H1 (cell line): ENCODE measurements around the gene CROCC2. TPM values are rescaled to one million over a fixed set of nuclear protein-coding genes. Genes with fewer than 3 reads are reported as not detected.

Experiments
- CTCF ChIA-PET: fragments of 300-600 bp; sonication (Branson Sonifier 250); formaldehyde crosslinking; loops from one replicate; lab custom pipeline; 2021; ENCODE audit not compliant: partially characterized antibody; lab: Charles Lee
- POLR2A ChIA-PET: fragments of 300-600 bp; sonication (Branson Sonifier 250); formaldehyde crosslinking; loops from one replicate; lab custom pipeline; 2021; ENCODE audit warnings: inconsistent platforms; ENCODE audit not compliant: partially characterized antibody; lab: Charles Lee
- DNase-seq, 2 experiments: peaks; one replicate each; pipeline versions ENCODE4 v3.0.0 to v3.0.0-alpha.2; 2010 to 2022; ENCODE audit warnings: low spot score in 2 of 2, low read depth in 1 of 2, mixed read lengths in 1 of 2
- FAIRE-seq: peaks from 2 replicates; lab custom pipeline; 2011; peaks lifted over from hg19 to GRCh38; lab: Jason Lieb, UNC
- H2AFZ ChIP-seq: 2 replicates; pipeline ENCODE4 v1.8.1; 2012; ENCODE audit warnings: low read length, inconsistent platforms
- H2AK5ac ChIP-seq: 2 replicates; pipeline ENCODE4 v1.6.1; 2013; ENCODE audit warnings: low read depth, low read length
- H2BK120ac ChIP-seq: replicated peaks from 2 replicates; pipeline ENCODE3; 2013; ENCODE audit warnings: low read depth, low read length, inconsistent platforms
- H2BK12ac ChIP-seq: 2 replicates; pipeline ENCODE4 v1.6.1; 2013; ENCODE audit warnings: low read depth, low read length
- H2BK15ac ChIP-seq: 2 replicates; pipeline ENCODE4 v1.6.1; 2013; ENCODE audit warnings: low read length
- H2BK20ac ChIP-seq: 2 replicates; pipeline ENCODE4 v1.6.1; 2013; ENCODE audit warnings: low read length
- H2BK5ac ChIP-seq: 2 replicates; pipeline ENCODE4 v1.6.1; 2013; ENCODE audit warnings: low read depth, low read length
- H3K14ac ChIP-seq: 2 replicates; pipeline ENCODE4 v1.6.1; 2013; ENCODE audit warnings: inconsistent platforms; ENCODE audit not compliant: insufficient read length
- H3K18ac ChIP-seq: 2 replicates; pipeline ENCODE4 v1.6.1; 2013; ENCODE audit warnings: low read length; ENCODE audit errors: extremely low read depth
- H3K23ac ChIP-seq: 2 replicates; pipeline ENCODE4 v1.6.1; 2013; ENCODE audit warnings: inconsistent platforms; ENCODE audit not compliant: insufficient read length
- H3K23me2 ChIP-seq: 2 replicates; pipeline ENCODE4 v1.6.1; 2013; ENCODE audit warnings: low read depth, low read length
- H3K27ac ChIP-seq: 2 replicates; pipeline ENCODE4 v1.6.1; 2011; ENCODE audit warnings: low read depth, low read length, inconsistent platforms
- H3K27me3 ChIP-seq, 4 experiments: replicated peaks in 1 of 4; 1 replicate in 1 of 4; 2 replicates in 3 of 4; pipeline versions ENCODE4 v1.6.1 to v1.8.1; 2011 to 2013; ENCODE audit warnings: low read length in 3 of 4, mild to moderate bottlenecking in 3 of 4, inconsistent platforms in 2 of 4, mixed read lengths in 2 of 4, moderate library complexity in 1 of 4; ENCODE audit not compliant: control insufficient read depth in 3 of 4, insufficient read depth in 3 of 4; ENCODE audit errors: extremely low read depth in 1 of 4
- H3K36me3 ChIP-seq, 4 experiments: 2 replicates each; pipeline versions ENCODE4 v1.6.1 to v1.8.1; 2011 to 2013; ENCODE audit warnings: mild to moderate bottlenecking in 4 of 4, low read length in 3 of 4, moderate library complexity in 2 of 4, control low read depth in 1 of 4, inconsistent platforms in 1 of 4; ENCODE audit not compliant: insufficient read depth in 4 of 4, control insufficient read depth in 2 of 4
- H3K4ac ChIP-seq: replicated peaks from 2 replicates; pipeline ENCODE3; 2013; ENCODE audit warnings: low read length, low read depth, mixed read lengths, inconsistent platforms; ENCODE audit not compliant: insufficient read length
- H3K4me1 ChIP-seq, 4 experiments: replicated peaks in 1 of 4; 1 replicate in 1 of 4; 2 replicates in 3 of 4; pipeline versions ENCODE4 v1.6.1 to v1.8.1; 2011 to 2013; ENCODE audit warnings: low read length in 3 of 4, inconsistent platforms in 2 of 4, mixed read lengths in 1 of 4; ENCODE audit not compliant: insufficient read depth in 4 of 4, control insufficient read depth in 3 of 4
- H3K4me2 ChIP-seq, 2 experiments: 2 replicates each; pipeline versions ENCODE4 v1.6.1 to v1.8.1; 2011 to 2013; ENCODE audit warnings: low read depth in 2 of 2, low read length in 2 of 2, control low read depth in 1 of 2, inconsistent platforms in 1 of 2, mild to moderate bottlenecking in 1 of 2; ENCODE audit not compliant: insufficient read depth in 1 of 2
- H3K4me3 ChIP-seq, 4 experiments: fragments of 200-600, 300-600 bp in 1 of 4; sonication (generic), shearing (Covaris generic), sonication (Bioruptor Twin) in 1 of 4; 2 replicates each; pipeline versions ENCODE4 v1.5.1 to v1.8.1; 2011 to 2016; ENCODE audit warnings: low read length in 4 of 4, low read depth in 3 of 4, control low read depth in 2 of 4, inconsistent platforms in 2 of 4, mild to moderate bottlenecking in 2 of 4, mixed read lengths in 1 of 4, moderate library complexity in 1 of 4; ENCODE audit not compliant: insufficient read depth in 2 of 4; ENCODE audit errors: extremely low read depth in 1 of 4
- H3K56ac ChIP-seq: replicated peaks from 2 replicates; pipeline ENCODE3; 2013; ENCODE audit warnings: low read depth, mild to moderate bottlenecking, mixed read lengths, low read length, inconsistent platforms; ENCODE audit not compliant: insufficient read length
- H3K79me1 ChIP-seq: 2 replicates; pipeline ENCODE4 v1.6.1; 2013; ENCODE audit warnings: low read depth, low read length, control low read depth
- H3K79me2 ChIP-seq, 2 experiments: 2 replicates each; pipeline versions ENCODE4 v1.6.1 to v1.8.1; 2012 to 2013; ENCODE audit warnings: low read length in 2 of 2, mild to moderate bottlenecking in 2 of 2, inconsistent platforms in 1 of 2; ENCODE audit not compliant: insufficient read depth in 2 of 2, control insufficient read depth in 1 of 2
- H3K9ac ChIP-seq, 4 experiments: replicated peaks in 1 of 4; 1 replicate in 1 of 4; 2 replicates in 3 of 4; pipeline versions ENCODE4 v1.6.1 to v1.8.1; 2011 to 2013; ENCODE audit warnings: low read depth in 3 of 4, low read length in 3 of 4, control low read depth in 2 of 4, mild to moderate bottlenecking in 2 of 4, moderate library complexity in 2 of 4, inconsistent platforms in 1 of 4; ENCODE audit errors: extremely low read depth in 1 of 4
- H3K9me3 ChIP-seq, 2 experiments: 2 replicates each; pipeline versions ENCODE4 v1.6.1 to v1.8.1; 2012 to 2013; ENCODE audit warnings: mild to moderate bottlenecking in 2 of 2, moderate library complexity in 2 of 2, control low read depth in 1 of 2, inconsistent platforms in 1 of 2, low read depth in 1 of 2, low read length in 1 of 2, mixed read lengths in 1 of 2; ENCODE audit not compliant: insufficient read depth in 2 of 2
- H4K20me1 ChIP-seq, 2 experiments: replicated peaks in 1 of 2; 2 replicates each; pipeline versions ENCODE3 to v1.8.1; 2011 to 2013; ENCODE audit warnings: inconsistent platforms in 2 of 2, low read length in 2 of 2, mild to moderate bottlenecking in 1 of 2; ENCODE audit not compliant: insufficient read depth in 2 of 2, control insufficient read depth in 1 of 2
- H4K5ac ChIP-seq: 2 replicates; pipeline ENCODE4 v1.6.1; 2013; ENCODE audit warnings: low read length, low read depth, mixed read lengths, inconsistent platforms; ENCODE audit not compliant: insufficient read length
- H4K8ac ChIP-seq: 2 replicates; pipeline ENCODE4 v1.8.0; 2013; ENCODE audit warnings: mild to moderate bottlenecking, moderate library complexity, low read length, inconsistent platforms; ENCODE audit not compliant: insufficient read depth; ENCODE audit errors: extremely low read depth
- H4K91ac ChIP-seq: replicated peaks from 2 replicates; pipeline ENCODE3; 2013; ENCODE audit warnings: low read length, mixed read lengths, inconsistent platforms; ENCODE audit not compliant: insufficient read length
- ASH2L ChIP-seq: fragments of 200-600, 300-600 bp; sonication (generic); IDR thresholded peaks from one replicate; pipeline ENCODE4 v1.7.1; 2017; ENCODE audit warnings: low read length
- CBX5 ChIP-seq: fragments of 300-800, 300-1000 bp; sonication (generic); IDR thresholded peaks from 2 replicates; pipeline ENCODE4 v1.7.1; 2016; ENCODE audit warnings: antibody characterized with exemption, low read length, low read depth
- CEBPB ChIP-seq: IDR thresholded peaks from 2 replicates; pipeline ENCODE4 v1.6.1; 2012; ENCODE audit warnings: low read depth, low read length
- GABPA ChIP-seq: IDR thresholded peaks from 2 replicates; pipeline ENCODE4 v1.6.1; 2011; ENCODE audit warnings: mild to moderate bottlenecking, low read length, moderate library complexity, borderline replicate concordance; ENCODE audit not compliant: insufficient read depth
- KDM1A ChIP-seq: fragments of 200-600, 300-600 bp; sonication (generic); IDR thresholded peaks from 2 replicates; pipeline ENCODE4 v1.7.1; 2016; ENCODE audit warnings: mild to moderate bottlenecking, low read length, borderline replicate concordance
- MAFK ChIP-seq: IDR thresholded peaks from 2 replicates; pipeline ENCODE4 v1.6.1; 2012; ENCODE audit warnings: low read depth, mild to moderate bottlenecking, improper control_type of control experiment, low read length
- POLR2A ChIP-seq, 2 experiments: IDR thresholded peaks; 1 replicate in 1 of 2; 2 replicates in 1 of 2; pipeline ENCODE4 v1.6.1; 2011; ENCODE audit warnings: low read depth in 2 of 2, low read length in 2 of 2, mild to moderate bottlenecking in 2 of 2; ENCODE audit errors: control extremely low read depth in 1 of 2
- SIN3A ChIP-seq, 2 experiments: IDR thresholded peaks in 1 of 2; conservative IDR thresholded peaks in 1 of 2; 2 replicates each; pipeline ENCODE4 v1.6.1; 2011 to 2012; ENCODE audit warnings: low read length in 2 of 2, improper control_type of control experiment in 1 of 2, low read depth in 1 of 2, mild to moderate bottlenecking in 1 of 2
- TAF7 ChIP-seq: optimal IDR thresholded peaks from 2 replicates; pipeline ENCODE3; 2011; ENCODE audit warnings: low read depth, mild to moderate bottlenecking, inconsistent platforms, low read length, moderate library complexity, borderline replicate concordance
- ZNF274 ChIP-seq: IDR thresholded peaks from 2 replicates; pipeline ENCODE4 v1.7.0; 2012; ENCODE audit warnings: low read length, borderline replicate concordance; ENCODE audit errors: extremely low read depth
- WGBS, 2 experiments: shearing (Covaris generic) in 1 of 2; methylation state at CpG; one replicate each; pipeline versions ENCODE4 v1.1.6 to v1.1.7; 2013 to 2015; ENCODE audit warnings: low lambda C conversion rate in 2 of 2, mixed read lengths in 2 of 2, inconsistent platforms in 1 of 2, low coverage in 1 of 2, missing lambda C conversion rate in 1 of 2; ENCODE audit not compliant: insufficient replicate concordance in 2 of 2, insufficient coverage in 1 of 2, insufficient read length in 1 of 2; ENCODE audit errors: extremely low coverage in 1 of 2, missing lambda C conversion rate in 1 of 2; 5-methylcytosine and 5-hydroxymethylcytosine counted together
- polyA plus RNA-seq, 7 experiments: library from polyadenylated mRNA; depleted of rRNA in 3 of 7; stranded (reverse) in 5 of 7; unstranded in 2 of 7; fragments of >200 nt in 5 of 7; fragments of 200-250 nt in 2 of 7; gene quantifications; 1 replicate in 5 of 7; 2 replicates in 1 of 7; 4 replicates in 1 of 7; pipeline versions ENCODE4 v1.2.1 to v1.2.3, GENCODE V29; 2011 to 2013; ENCODE audit warnings: missing spikeins in 2 of 7, mixed read lengths in 2 of 7
- total RNA-seq: library from RNA; stranded (reverse); fragmentation: NEBNext Ultra II Directional; extraction: Animal tissue kit (Norgen Biotek cat#: 25700); gene quantifications from 2 replicates; pipeline ENCODE4 v1.2.1, GENCODE V29; 2021

CROCC2 gene
- total and polyA plus RNA-seq, 2 of the 8 experiments (the other 6 are each of a cell fraction or from before 2014, with no cell fraction given): not detected

- H3K79me2 ChIP-seq: no peaks in the 10 kb centered on the region
- CTCF ChIA-PET: interaction anchor here (0.6 to 1.4 kb wide), 6 partner anchors 10 to 428 kb away, joined by 3 to 5 read pairs (median 4); no protein-coding TSS in a partner anchor
- H3K79me1 ChIP-seq: no peaks in the 10 kb centered on the region
- DNase-seq: peak in 1 of 2 experiments; percentile 45
- H3K23ac ChIP-seq: no peak overlapping the region
- H3K4me1 ChIP-seq: peaks cover 0 to 15% (median 6%) of the 10 kb centered on the region in 4 experiments; a peak in 5 of 7 replicates
- no peak overlapping the region for H4K91ac ChIP-seq
- POLR2A ChIA-PET: interaction anchor here (0.6 kb wide), 1 partner anchor 13 kb away, joined by 3 read pairs; no protein-coding TSS in a partner anchor
- H3K23me2 ChIP-seq: peaks cover 8% of the 10 kb centered on the region; the same call in 1 of the 2 replicates
- H3K36me3 ChIP-seq: no peaks in the 10 kb centered on the region
- peaks cover 0 to 8% of the 10 kb centered on the region in 2 experiments for H4K20me1 ChIP-seq
- no peak overlapping the region for H3K27ac ChIP-seq
- H3K18ac ChIP-seq: no peak overlapping the region
- no peak overlapping the region for H3K4me3 ChIP-seq
- H2BK15ac ChIP-seq: no peak overlapping the region
- no peak overlapping the region for H3K56ac ChIP-seq
- H2BK5ac ChIP-seq: no peak overlapping the region
- H2AFZ ChIP-seq: no peak overlapping the region
- no peak overlapping the region for H3K4me2 ChIP-seq
- H3K4ac ChIP-seq: no peak overlapping the region
- TF ChIP-seq KDM1A (no peak), CEBPB (no peak), POLR2A (IDR thresholded peaks at IDR 0.05; ENCODE audit: control extremely low read depth in 1 of 2, low read depth in 2 of 2, low read length in 2 of 2) (no peak), TAF7 (no peak), GABPA (no peak), MAFK (no peak), ASH2L (no peak), ZNF274 (no peak), CBX5 (no peak), SIN3A (conservative IDR thresholded peaks at IDR 0.05 in 1 of 2, IDR thresholded peaks at IDR 0.05 in 1 of 2; ENCODE audit: low read depth in 1 of 2, low read length in 2 of 2) (no peak)
- no peak overlapping the region for H4K5ac ChIP-seq
- H2BK12ac ChIP-seq: peak overlapping the region; percentile 50; the same call in 1 of the 2 replicates
- no peak overlapping the region for H3K14ac ChIP-seq
- H3K9ac ChIP-seq: no peak overlapping the region
- FAIRE-seq: no peak
- WGBS, 2 experiments: 87% methylated on average over 12 of the region's 15 CpGs; no CpG with 5 or more reads in 1 of the 2 experiments
- H4K8ac ChIP-seq: no peak overlapping the region
- H2BK20ac ChIP-seq: no peak overlapping the region
- H3K27me3 ChIP-seq: no peaks in the 10 kb centered on the region
- H2BK120ac ChIP-seq: no peak overlapping the region
- no peaks in the 10 kb centered on the region for H3K9me3 ChIP-seq
- H2AK5ac ChIP-seq: no peak overlapping the region
Measured at GRCh38 chr2:240964704-240965295, 58.7 kb downstream of the CROCC2 start.
